Loucy (cell line): ENCODE measurements around the gene BIN2.

Experiments used
- EZH2phosphoT487 ChIP-seq: fragments of 200-600 bp; IDR thresholded peaks from 2 replicates; pipeline ENCODE4 v1.6.1; 2018; ENCODE audit warnings: antibody characterized with exemption, mild to moderate bottlenecking, moderate library complexity, borderline replicate concordance
- TF ChIP-seq, protein P1 (sequence below): fragments of 200-600 bp; sonication (generic); conservative IDR thresholded peaks from 2 replicates; pipeline ENCODE4 v1.5.1; 2014; ENCODE audit warnings: mild to moderate bottlenecking, antibody characterized with exemption, low read length

DNA sequence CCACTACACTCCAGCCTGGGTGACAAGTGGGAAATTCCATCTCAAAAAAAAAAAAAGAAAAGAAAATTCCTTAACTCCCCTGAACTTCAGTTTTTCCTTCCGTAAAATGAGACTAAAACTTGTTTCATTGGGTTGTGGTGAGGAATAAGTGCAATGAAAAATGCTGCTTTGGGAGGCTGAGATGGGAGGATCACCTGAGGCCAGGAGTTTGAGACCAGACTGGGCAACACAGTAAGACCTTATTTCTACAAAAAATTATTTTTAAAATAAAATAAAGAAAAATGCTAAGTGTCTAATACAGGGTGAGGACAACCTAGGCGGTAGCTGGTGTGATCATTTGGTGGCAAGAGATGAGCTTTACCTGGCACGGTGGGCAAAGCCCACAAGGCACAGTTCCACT is 60.6 kb downstream of the BIN2 start:
- TF ChIP-seq, protein P1, sequence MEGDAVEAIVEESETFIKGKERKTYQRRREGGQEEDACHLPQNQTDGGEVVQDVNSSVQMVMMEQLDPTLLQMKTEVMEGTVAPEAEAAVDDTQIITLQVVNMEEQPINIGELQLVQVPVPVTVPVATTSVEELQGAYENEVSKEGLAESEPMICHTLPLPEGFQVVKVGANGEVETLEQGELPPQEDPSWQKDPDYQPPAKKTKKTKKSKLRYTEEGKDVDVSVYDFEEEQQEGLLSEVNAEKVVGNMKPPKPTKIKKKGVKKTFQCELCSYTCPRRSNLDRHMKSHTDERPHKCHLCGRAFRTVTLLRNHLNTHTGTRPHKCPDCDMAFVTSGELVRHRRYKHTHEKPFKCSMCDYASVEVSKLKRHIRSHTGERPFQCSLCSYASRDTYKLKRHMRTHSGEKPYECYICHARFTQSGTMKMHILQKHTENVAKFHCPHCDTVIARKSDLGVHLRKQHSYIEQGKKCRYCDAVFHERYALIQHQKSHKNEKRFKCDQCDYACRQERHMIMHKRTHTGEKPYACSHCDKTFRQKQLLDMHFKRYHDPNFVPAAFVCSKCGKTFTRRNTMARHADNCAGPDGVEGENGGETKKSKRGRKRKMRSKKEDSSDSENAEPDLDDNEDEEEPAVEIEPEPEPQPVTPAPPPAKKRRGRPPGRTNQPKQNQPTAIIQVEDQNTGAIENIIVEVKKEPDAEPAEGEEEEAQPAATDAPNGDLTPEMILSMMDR: no peak
- TF ChIP-seq EZH2phosphoT487: no peak
